Mucosa of stomach (tissue), 1 donor: ENCODE measurements around the gene PEAK1.
A peak's percentile ranks its signal among the peaks of the same experiment; 100 is the strongest.

Source experiments
- H3K27me3 ChIP-seq: one replicate; pipeline ENCODE4 v1.7.0; 2013; ENCODE audit warnings: mild to moderate bottlenecking, low read length; ENCODE audit not compliant: control insufficient read depth, insufficient read depth
- H3K36me3 ChIP-seq: one replicate; pipeline ENCODE4 v1.7.0; 2013; ENCODE audit warnings: low read length; ENCODE audit not compliant: control insufficient read depth, insufficient read depth
- H3K4me1 ChIP-seq: one replicate; pipeline ENCODE4 v1.7.0; 2013; ENCODE audit warnings: mild to moderate bottlenecking, low read length; ENCODE audit not compliant: control insufficient read depth, insufficient read depth
- H3K4me3 ChIP-seq: one replicate; pipeline ENCODE4 v1.7.0; 2013; ENCODE audit warnings: low read length
- H3K9ac ChIP-seq: one replicate; pipeline ENCODE4 v1.7.0; 2013; ENCODE audit warnings: mild to moderate bottlenecking, low read length, moderate library complexity
- H3K9me3 ChIP-seq: one replicate; pipeline ENCODE4 v1.7.0; 2013; ENCODE audit warnings: mild to moderate bottlenecking, low read length, moderate library complexity; ENCODE audit not compliant: control insufficient read depth
- donor health status: Pancreatic carcinoma.

PEAK1 gene

GRCh38 chr15:77419836-77420609, at the start of gene PEAK1:
PEAK1 (minus strand) TSS chr15:77420104; CDS start chr15:77181926, 238,178 bp downstream.
- no peaks in the 10 kb centered on the region for H3K9me3 ChIP-seq
- H3K4me1 ChIP-seq: peaks cover 19% of the 10 kb centered on the region
- H3K36me3 ChIP-seq: no peaks in the 10 kb centered on the region

GRCh38 chr15:77468896-77469295, 49.0 kb upstream of the PEAK1 start:
- H3K9ac ChIP-seq: no peak overlapping the region
- H3K36me3 ChIP-seq: peaks cover 8% of the 10 kb centered on the region
- peaks cover 6% of the 10 kb centered on the region for H3K4me1 ChIP-seq
- no peaks in the 10 kb centered on the region for H3K27me3 ChIP-seq
- no peaks in the 10 kb centered on the region for H3K9me3 ChIP-seq
- H3K4me3 ChIP-seq: no peak overlapping the region

More at GRCh38 chr15:77419836-77420609, at the start of gene PEAK1:
- H3K9ac ChIP-seq: peak within 1 kb of the TSS; percentile 91
- peak within 1 kb of the TSS; percentile 77 for H3K4me3 ChIP-seq
- no peaks in the 10 kb centered on the region for H3K27me3 ChIP-seq

- H3K4me3 ChIP-seq: no peak overlapping the region
- H3K9ac ChIP-seq: no peak overlapping the region
- peaks cover 8% of the 10 kb centered on the region for H3K36me3 ChIP-seq
- H3K9me3 ChIP-seq: no peaks in the 10 kb centered on the region
- no peaks in the 10 kb centered on the region for H3K27me3 ChIP-seq
- peaks cover 9% of the 10 kb centered on the region for H3K4me1 ChIP-seq
Measured at GRCh38 chr15:77466521-77466920, 46.6 kb upstream of the PEAK1 start.

- H3K36me3 ChIP-seq: peaks cover 8% of the 10 kb centered on the region
- H3K9ac ChIP-seq: no peak overlapping the region
- no peaks in the 10 kb centered on the region for H3K27me3 ChIP-seq
- H3K4me3 ChIP-seq: no peak overlapping the region
- H3K9me3 ChIP-seq: no peaks in the 10 kb centered on the region
- peaks cover 9% of the 10 kb centered on the region for H3K4me1 ChIP-seq
Measured at GRCh38 chr15:77464129-77464865, 44.4 kb upstream of the PEAK1 start.

GRCh38 chr15:77461486-77461885, 41.6 kb upstream of the PEAK1 start:
- Histone ChIP-seq H3K4me1 (peaks cover 28% of the 10 kb centered on the region), H3K36me3 (peaks cover under 1% of the 10 kb centered on the region), H3K9me3 (no peaks in the 10 kb centered on the region), H3K27me3 (no peaks in the 10 kb centered on the region), H3K9ac (no peak overlapping the region), H3K4me3 (no peak overlapping the region)

- Histone ChIP-seq H3K36me3 (no peaks in the 10 kb centered on the region), H3K9me3 (no peaks in the 10 kb centered on the region), H3K27me3 (no peaks in the 10 kb centered on the region), H3K4me3 (no peak overlapping the region), H3K4me1 (peaks cover 33% of the 10 kb centered on the region), H3K9ac (no peak overlapping the region)
Measured at GRCh38 chr15:77459031-77459430, 39.1 kb upstream of the PEAK1 start.

GRCh38 chr15:77457905-77458265, 38.0 kb upstream of the PEAK1 start:
- no peaks in the 10 kb centered on the region for H3K27me3 ChIP-seq
- no peaks in the 10 kb centered on the region for H3K36me3 ChIP-seq

GRCh38 chr15:77457191-77457904, 37.4 kb upstream of the PEAK1 start:
- Histone ChIP-seq H3K36me3 (no peaks in the 10 kb centered on the region), H3K4me1 (peaks cover 29% of the 10 kb centered on the region), H3K9ac (no peak overlapping the region), H3K4me3 (no peak overlapping the region), H3K27me3 (no peaks in the 10 kb centered on the region), H3K9me3 (no peaks in the 10 kb centered on the region)

More at GRCh38 chr15:77457905-77458265, 38.0 kb upstream of the PEAK1 start:
- Histone ChIP-seq H3K4me1 (peaks cover 29% of the 10 kb centered on the region), H3K9me3 (no peaks in the 10 kb centered on the region), H3K4me3 (no peak overlapping the region), H3K9ac (no peak overlapping the region)

- no peak overlapping the region for H3K4me3 ChIP-seq
- no peaks in the 10 kb centered on the region for H3K9me3 ChIP-seq
- no peaks in the 10 kb centered on the region for H3K36me3 ChIP-seq
- no peak overlapping the region for H3K9ac ChIP-seq
- H3K4me1 ChIP-seq: peaks cover 29% of the 10 kb centered on the region
- H3K27me3 ChIP-seq: no peaks in the 10 kb centered on the region
Measured at GRCh38 chr15:77456746-77457145, 36.8 kb upstream of the PEAK1 start.

GRCh38 chr15:77455696-77456321, 35.9 kb upstream of the PEAK1 start:
- Histone ChIP-seq H3K4me3 (no peak overlapping the region), H3K36me3 (no peaks in the 10 kb centered on the region), H3K9ac (no peak overlapping the region), H3K4me1 (peaks cover 29% of the 10 kb centered on the region), H3K27me3 (no peaks in the 10 kb centered on the region), H3K9me3 (no peaks in the 10 kb centered on the region)

- Histone ChIP-seq H3K36me3 (no peaks in the 10 kb centered on the region), H3K9me3 (no peaks in the 10 kb centered on the region), H3K9ac (no peak overlapping the region), H3K4me3 (no peak overlapping the region), H3K27me3 (no peaks in the 10 kb centered on the region), H3K4me1 (peaks cover 29% of the 10 kb centered on the region)
Measured at GRCh38 chr15:77454951-77455350, 35.0 kb upstream of the PEAK1 start.
